A549 (cell line): ENCODE results near the gene TPSG1.

Source experiments
- CTCF ChIP-seq: fragments of >200 bp; sonication (Bioruptor Twin); formaldehyde crosslinking; IDR thresholded peaks from 3 replicates; pipeline ENCODE4 v1.5.1; 2016
- JUN ChIP-seq, 2 experiments: fragments of >200 bp; sonication (Bioruptor Twin); formaldehyde crosslinking; IDR thresholded peaks; 2 replicates in 1 of 2; 3 replicates in 1 of 2; pipeline ENCODE4 v1.6.1; 2016 to 2017
- MYC ChIP-seq: IDR thresholded peaks from 2 replicates; pipeline ENCODE4 v1.6.1; 2012; ENCODE audit warnings: mild to moderate bottlenecking, inconsistent platforms, low read length, improper control_type of control experiment, borderline replicate concordance
- POLR2A ChIP-seq: IDR thresholded peaks from 2 replicates; pipeline ENCODE4 v1.6.1; 2012; ENCODE audit warnings: mild to moderate bottlenecking, low read length
- RAD21 ChIP-seq, 2 experiments: fragments of >200 bp in 1 of 2; sonication (Bioruptor Twin) in 1 of 2; formaldehyde crosslinking in 1 of 2; IDR thresholded peaks in 1 of 2; conservative IDR thresholded peaks in 1 of 2; 2 replicates in 1 of 2; 3 replicates in 1 of 2; pipeline ENCODE4 v1.6.1; 2012 to 2018; ENCODE audit warnings: inconsistent platforms in 1 of 2

DNA sequence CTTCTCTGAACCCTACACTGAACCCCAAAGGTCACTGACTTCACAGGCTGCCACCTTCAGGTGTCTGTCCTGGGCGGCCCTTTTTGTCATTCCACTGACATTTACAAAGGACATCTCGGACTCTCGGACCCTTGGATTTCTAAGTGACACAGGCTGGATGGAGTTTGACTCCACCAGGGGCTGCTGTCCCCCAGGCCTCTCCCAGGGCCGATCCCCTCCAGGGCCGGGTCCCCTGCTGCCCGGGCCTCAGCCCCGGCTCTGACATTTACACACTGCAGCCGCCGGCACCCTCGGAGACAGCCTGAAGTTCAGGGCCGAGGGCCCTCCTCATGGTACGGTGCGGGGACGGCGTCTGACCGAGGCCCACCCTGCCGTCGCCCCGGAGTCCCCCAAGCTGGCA is 48.0 kb downstream of the TPSG1 start:
- TF ChIP-seq POLR2A (no peak), CTCF (no peak), RAD21 (conservative IDR thresholded peaks at IDR 0.05 in 1 of 2, IDR thresholded peaks at IDR 0.05 in 1 of 2) (no peak), MYC (no peak), JUN (IDR thresholded peaks at IDR 0.05) (no peak)
